HCT116 (cell line): Measurements from ENCODE around the gene MTPN.

Experiments
- CEBPB ChIP-seq: IDR thresholded peaks from 2 replicates; pipeline ENCODE4 v1.6.1; 2012; ENCODE audit warnings: low read depth
- EZH2phosphoT487 ChIP-seq: fragments of 200-600 bp; IDR thresholded peaks from 2 replicates; pipeline ENCODE4 v1.6.1; 2018; ENCODE audit warnings: antibody characterized with exemption, borderline replicate concordance
- POLR2A ChIP-seq: IDR thresholded peaks from 2 replicates; pipeline ENCODE4 v1.7.0; 2011; ENCODE audit warnings: borderline replicate concordance; ENCODE audit not compliant: insufficient read depth, insufficient read length; ENCODE audit errors: extremely low read depth
- POLR2AphosphoS5 ChIP-seq: IDR thresholded peaks from 2 replicates; pipeline ENCODE4 v1.6.1; 2011; ENCODE audit warnings: mild to moderate bottlenecking, low read depth, low read length, moderate library complexity
- SIN3A ChIP-seq: IDR thresholded peaks from 2 replicates; pipeline ENCODE4 v1.6.1; 2012; ENCODE audit warnings: low read depth
- SP1 ChIP-seq: IDR thresholded peaks from 2 replicates; pipeline ENCODE4 v1.6.1; 2012; ENCODE audit warnings: low read depth
- SRF ChIP-seq: IDR thresholded peaks from 2 replicates; pipeline ENCODE4 v1.6.1; 2012; ENCODE audit warnings: low read depth
- TCF7L2 ChIP-seq: IDR thresholded peaks from 2 replicates; pipeline ENCODE4 v1.7.0; 2011; ENCODE audit warnings: borderline replicate concordance, inconsistent platforms; ENCODE audit not compliant: insufficient read depth, insufficient read length; ENCODE audit errors: extremely low read depth
- ZNF274 ChIP-seq: fragments of 200-500 bp; sonication (Bioruptor generic); IDR thresholded peaks from 2 replicates; pipeline ENCODE4 v1.6.1; 2014; ENCODE audit warnings: mild to moderate bottlenecking, low read depth, low read length, inconsistent platforms
- TF ChIP-seq, protein P1 (sequence below): IDR thresholded peaks from 2 replicates; pipeline ENCODE4 v1.6.1; 2012
- TF ChIP-seq, protein P2 (sequence below), 3 experiments: fragments of 200-600 bp in 1 of 3; sonication (generic) in 1 of 3; IDR thresholded peaks in 2 of 3; conservative IDR thresholded peaks in 1 of 3; 2 replicates each; pipeline ENCODE4 v1.5.1; 2012 to 2017; ENCODE audit warnings: low read depth in 2 of 3, low read length in 2 of 3, antibody characterized with exemption in 1 of 3, borderline replicate concordance in 1 of 3, control low read depth in 1 of 3, mild to moderate bottlenecking in 1 of 3, mixed read lengths in 1 of 3, mixed run types in 1 of 3, moderate library complexity in 1 of 3; ENCODE audit not compliant: insufficient read depth in 1 of 3
- TF ChIP-seq, protein P3 (sequence below): IDR thresholded peaks from 2 replicates; pipeline ENCODE4 v1.6.1; 2012; ENCODE audit warnings: low read depth

DNA sequence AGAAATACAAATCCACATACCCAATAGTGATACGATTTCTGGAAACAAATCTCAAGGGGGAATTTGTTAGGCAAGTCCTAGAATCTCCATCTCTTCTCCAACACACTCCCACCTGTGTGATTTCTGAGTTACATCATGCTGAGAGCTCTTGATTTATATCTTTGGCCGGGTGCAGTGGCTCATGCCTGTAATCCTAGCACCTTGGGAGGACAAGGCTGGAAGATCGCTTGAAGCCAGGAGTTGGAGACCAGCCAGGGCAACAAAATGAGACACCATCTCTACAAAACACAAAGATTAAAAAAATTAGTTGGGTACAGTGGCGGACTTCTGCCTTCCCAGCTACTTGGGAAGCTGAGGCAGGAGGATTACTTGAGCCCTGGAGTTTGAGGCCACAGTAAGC lies 1.5 kb upstream of the MTPN start:
- TF ChIP-seq POLR2AphosphoS5 (no peak), CEBPB (no peak), EZH2phosphoT487 (no peak), SIN3A (no peak), ZNF274 (no peak), POLR2A (no peak), SP1 (no peak), TCF7L2 (no peak), SRF (no peak)
- TF ChIP-seq, protein P1, sequence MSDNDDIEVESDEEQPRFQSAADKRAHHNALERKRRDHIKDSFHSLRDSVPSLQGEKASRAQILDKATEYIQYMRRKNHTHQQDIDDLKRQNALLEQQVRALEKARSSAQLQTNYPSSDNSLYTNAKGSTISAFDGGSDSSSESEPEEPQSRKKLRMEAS = no peak
- TF ChIP-seq, protein P2, sequence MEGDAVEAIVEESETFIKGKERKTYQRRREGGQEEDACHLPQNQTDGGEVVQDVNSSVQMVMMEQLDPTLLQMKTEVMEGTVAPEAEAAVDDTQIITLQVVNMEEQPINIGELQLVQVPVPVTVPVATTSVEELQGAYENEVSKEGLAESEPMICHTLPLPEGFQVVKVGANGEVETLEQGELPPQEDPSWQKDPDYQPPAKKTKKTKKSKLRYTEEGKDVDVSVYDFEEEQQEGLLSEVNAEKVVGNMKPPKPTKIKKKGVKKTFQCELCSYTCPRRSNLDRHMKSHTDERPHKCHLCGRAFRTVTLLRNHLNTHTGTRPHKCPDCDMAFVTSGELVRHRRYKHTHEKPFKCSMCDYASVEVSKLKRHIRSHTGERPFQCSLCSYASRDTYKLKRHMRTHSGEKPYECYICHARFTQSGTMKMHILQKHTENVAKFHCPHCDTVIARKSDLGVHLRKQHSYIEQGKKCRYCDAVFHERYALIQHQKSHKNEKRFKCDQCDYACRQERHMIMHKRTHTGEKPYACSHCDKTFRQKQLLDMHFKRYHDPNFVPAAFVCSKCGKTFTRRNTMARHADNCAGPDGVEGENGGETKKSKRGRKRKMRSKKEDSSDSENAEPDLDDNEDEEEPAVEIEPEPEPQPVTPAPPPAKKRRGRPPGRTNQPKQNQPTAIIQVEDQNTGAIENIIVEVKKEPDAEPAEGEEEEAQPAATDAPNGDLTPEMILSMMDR (IDR thresholded peaks at IDR 0.05 in 2 of 3, conservative IDR thresholded peaks at IDR 0.05 in 1 of 3; ENCODE audit: borderline replicate concordance in 1 of 3, insufficient read depth in 1 of 3, low read depth in 2 of 3, low read length in 2 of 3) = no peak
- TF ChIP-seq, protein P3, sequence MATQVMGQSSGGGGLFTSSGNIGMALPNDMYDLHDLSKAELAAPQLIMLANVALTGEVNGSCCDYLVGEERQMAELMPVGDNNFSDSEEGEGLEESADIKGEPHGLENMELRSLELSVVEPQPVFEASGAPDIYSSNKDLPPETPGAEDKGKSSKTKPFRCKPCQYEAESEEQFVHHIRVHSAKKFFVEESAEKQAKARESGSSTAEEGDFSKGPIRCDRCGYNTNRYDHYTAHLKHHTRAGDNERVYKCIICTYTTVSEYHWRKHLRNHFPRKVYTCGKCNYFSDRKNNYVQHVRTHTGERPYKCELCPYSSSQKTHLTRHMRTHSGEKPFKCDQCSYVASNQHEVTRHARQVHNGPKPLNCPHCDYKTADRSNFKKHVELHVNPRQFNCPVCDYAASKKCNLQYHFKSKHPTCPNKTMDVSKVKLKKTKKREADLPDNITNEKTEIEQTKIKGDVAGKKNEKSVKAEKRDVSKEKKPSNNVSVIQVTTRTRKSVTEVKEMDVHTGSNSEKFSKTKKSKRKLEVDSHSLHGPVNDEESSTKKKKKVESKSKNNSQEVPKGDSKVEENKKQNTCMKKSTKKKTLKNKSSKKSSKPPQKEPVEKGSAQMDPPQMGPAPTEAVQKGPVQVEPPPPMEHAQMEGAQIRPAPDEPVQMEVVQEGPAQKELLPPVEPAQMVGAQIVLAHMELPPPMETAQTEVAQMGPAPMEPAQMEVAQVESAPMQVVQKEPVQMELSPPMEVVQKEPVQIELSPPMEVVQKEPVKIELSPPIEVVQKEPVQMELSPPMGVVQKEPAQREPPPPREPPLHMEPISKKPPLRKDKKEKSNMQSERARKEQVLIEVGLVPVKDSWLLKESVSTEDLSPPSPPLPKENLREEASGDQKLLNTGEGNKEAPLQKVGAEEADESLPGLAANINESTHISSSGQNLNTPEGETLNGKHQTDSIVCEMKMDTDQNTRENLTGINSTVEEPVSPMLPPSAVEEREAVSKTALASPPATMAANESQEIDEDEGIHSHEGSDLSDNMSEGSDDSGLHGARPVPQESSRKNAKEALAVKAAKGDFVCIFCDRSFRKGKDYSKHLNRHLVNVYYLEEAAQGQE = no peak
